NCI-H446 treated with DMSO at 0.1 percent for 48 hours (cell line): ENCODE data around the gene OSBPL2.

ENCODE experiments used
- DNase-seq: peaks from one replicate; lab custom pipeline; 2025; lab: John Stamatoyannopoulos, UW

Gene OSBPL2

DNA sequence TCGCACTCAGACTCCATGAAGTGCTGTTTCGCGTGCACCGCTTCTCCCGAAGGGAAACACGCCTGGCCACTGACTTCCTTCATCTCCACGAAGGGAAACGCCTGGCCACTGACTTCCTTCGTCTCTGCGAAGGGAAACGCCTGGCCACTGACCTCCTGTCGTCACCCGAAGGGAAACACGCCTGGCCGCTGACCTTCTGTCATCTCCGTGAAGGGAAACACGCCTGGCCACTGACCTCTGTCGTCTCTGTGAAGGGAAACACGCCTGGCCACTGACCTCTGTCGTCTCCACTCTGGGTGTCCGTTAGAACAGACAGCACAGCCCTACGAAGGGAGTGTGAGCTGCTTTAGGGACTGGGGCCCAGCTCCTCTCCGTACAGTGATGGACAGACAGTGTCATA is 47.4 kb downstream of the OSBPL2 start:
- DNase-seq = no peak

DNA sequence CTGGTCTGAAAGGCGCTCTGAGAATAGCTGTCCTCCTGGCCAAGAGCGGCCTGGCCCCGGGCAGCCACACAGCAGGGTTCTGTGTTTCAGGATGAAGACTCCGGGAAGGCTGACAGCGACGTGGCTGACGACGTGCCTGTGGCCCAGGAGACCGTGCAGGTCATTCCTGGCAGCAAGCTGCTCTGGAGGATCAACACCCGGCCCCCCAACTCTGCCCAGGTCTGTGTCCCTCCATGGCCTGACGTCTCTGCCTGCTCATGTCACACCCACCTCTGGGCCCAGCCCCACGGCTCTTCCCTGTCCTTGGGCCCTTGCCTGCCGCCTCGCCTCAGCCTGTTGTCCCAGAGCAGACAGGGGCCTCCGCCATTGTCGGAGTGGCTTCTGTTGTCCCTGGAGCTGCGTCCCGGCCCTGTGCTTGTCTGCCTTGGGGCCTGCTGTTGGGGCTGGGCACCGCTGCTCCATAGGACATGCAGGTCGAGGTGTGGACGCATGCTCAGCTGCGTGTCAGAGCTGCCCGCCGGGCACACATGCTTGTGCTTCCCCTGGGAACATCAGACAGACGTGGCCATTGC is 48.3 kb downstream of the OSBPL2 start:
- no peak for DNase-seq

DNA sequence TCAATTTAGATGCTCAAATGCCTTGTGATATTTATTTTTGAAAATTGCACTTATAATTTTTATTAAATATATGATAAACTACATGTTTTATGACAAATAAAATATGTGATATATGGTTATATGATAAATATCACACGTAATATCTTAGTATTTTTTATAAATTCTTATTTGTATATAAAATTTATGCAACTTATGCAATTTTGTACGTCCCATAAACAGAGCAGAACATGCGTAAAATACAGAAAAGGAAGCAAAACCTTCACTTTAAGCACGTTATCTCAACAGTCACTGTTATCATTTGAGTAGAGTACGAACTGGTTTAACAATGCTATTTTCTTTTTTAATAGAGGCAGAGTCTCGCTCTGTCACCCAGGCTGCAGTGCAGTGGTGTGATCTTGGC is 48.8 kb downstream of the OSBPL2 start:
- DNase-seq = no peak

DNA sequence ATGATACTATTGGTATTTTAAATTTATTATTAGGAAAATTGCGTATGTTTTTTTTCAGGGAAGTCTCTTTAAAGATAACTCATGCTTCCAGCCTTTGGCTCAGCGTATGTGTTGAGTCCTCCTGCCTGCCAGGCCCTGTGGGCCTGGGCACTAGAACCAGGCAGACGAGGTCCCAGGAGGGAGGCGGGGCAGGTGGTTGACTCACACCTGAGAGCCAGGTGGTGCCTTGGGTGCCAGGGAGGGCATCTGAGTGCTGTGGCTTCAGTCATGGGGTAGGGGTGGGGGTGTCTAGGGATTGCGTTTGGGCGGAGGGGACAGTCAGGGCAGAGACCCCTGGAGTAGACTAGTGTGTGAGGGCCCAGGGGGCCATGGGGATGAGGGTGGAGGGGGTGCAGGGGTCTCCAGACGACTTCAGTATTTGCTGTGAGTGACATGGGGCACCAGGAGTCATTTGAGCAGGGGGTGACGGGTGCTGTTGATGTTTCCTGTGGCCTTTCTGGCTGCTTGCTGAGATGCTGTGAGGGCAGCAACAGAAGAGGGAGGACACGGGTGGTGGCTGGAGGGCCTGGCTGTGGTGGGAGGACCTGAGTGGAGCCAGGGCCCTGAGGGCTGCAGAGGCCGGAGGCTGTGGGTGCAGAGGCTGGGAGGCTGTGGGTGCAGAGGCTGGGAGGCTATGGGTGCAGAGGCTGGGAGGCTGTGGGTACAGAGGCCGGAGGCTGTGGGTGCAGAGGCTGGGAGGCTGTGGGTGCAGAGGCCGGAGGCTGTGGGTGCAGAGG is 49.6 kb downstream of the OSBPL2 start:
- no peak for DNase-seq

DNA sequence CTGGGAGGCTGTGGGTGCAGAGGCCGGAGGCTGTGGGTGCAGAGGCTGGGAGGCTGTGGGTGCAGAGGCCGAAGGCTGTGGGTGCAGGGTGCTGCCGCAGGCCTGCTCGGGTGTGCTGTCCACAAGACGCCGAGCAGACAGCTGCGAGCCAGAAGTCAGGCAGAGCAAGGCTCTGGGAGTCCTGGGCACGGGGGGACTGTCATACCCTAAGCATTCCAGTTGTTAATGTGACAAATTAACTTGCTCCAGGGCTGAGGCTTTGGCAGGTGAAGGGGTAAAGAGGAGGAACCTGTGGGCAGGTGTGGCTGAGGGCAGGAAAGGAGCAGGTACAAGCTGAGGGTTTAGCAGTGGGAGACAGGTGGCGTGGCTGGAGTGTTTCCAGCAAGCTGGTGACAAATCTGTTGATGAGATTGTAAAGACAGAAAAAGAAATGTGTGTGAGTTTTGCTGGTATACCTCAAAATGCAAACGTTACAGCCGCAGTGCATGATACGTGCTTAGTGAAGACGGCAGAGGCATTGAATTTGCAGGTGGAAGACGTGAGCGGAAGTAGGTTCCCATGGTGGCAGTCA is 50.3 kb downstream of the OSBPL2 start:
- no peak for DNase-seq

DNA sequence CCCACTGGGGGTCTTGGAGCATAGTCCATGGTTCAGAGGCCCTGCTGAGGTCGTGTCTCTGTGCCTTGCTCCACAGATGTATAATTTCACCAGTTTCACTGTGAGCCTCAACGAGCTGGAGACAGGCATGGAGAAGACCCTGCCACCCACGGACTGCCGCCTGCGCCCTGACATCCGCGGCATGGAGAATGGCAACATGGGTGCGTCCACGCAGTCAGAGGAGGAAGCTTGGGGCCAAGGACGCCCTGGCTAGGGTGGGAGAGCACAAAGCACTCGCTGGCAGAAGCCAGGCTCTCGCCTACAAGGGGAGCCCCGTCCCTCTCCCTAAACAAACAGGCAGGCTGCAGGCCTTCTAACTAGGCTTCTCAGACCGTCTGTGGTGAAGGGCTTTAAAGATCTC is 50.8 kb downstream of the OSBPL2 start:
- DNase-seq = no peak

DNA sequence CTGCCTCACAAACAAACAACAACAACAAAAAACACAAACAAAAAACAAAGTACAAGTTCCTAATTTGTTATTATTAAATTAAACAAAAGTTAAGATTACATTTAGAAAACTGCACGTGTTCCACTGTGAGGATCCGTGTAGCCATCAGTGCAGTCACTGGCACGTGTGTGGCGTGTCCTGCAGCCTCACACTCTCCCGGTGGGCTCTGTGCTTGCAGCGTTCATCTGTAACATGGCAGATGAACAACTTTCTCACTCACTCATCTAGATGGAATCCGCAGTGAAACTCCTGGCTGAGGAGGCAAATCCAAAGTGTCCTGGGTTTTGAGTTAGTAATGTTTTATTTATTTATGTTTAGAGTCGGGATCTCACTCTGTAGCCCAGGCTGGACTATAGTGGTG is 51.6 kb downstream of the OSBPL2 start:
- no peak for DNase-seq

DNA sequence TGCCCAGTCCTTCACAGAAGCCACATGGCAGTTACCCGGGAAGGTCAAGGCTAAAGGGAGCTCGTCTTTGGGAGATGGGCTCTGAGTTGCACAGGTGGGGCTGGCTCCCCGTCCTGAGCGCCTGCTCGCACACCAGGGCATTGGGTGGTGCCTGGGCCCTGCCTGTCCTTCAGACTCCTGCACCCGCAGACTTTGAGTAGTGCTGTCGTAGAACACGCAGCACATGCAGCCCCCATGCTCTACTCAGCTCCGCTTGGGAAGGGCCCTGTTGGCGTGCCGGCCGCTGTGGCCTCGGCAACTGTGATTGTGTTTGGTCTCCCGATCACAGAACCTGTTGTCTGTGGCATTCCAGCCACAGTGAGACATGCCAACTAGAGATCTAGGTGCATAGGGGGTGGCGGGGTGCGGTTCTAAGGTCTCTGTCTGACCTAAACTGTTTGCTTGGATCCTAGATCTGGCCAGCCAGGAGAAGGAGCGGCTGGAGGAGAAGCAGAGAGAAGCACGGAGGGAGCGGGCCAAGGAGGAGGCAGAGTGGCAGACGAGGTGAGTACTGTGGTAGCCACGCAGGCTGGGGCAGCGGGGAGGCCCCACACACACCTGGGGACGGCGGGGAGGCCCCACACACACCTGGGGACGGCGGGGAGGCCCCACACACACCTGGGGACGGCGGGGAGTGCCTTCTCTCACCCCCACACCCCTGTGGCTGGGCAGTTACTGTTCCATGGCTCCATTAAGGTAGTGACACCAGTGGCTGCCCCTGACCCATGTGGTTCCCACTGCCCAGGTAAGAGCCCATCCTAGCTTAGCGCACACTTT is 53.1 kb downstream of the OSBPL2 start:
- DNase-seq = no peak

DNA sequence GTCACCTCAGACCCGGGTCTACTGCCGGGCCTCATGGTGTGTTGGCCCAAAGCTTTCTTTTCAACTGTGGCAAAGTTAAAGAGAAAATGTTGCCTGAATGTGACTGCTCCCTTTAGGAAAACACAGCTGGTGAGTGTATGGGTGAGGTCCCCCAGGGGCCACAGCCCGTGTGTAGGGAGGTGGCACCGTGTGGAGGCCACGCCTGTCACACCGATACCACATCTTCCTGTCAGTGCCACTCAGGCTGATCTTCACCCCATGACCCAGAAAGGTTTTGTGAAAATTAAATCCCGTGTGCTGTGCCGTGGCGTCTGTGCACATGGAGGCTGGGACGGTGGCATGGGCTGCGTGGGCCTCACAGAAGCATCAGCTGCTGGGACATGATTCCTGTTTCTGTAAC is 53.8 kb downstream of the OSBPL2 start:
- DNase-seq = no peak

DNA sequence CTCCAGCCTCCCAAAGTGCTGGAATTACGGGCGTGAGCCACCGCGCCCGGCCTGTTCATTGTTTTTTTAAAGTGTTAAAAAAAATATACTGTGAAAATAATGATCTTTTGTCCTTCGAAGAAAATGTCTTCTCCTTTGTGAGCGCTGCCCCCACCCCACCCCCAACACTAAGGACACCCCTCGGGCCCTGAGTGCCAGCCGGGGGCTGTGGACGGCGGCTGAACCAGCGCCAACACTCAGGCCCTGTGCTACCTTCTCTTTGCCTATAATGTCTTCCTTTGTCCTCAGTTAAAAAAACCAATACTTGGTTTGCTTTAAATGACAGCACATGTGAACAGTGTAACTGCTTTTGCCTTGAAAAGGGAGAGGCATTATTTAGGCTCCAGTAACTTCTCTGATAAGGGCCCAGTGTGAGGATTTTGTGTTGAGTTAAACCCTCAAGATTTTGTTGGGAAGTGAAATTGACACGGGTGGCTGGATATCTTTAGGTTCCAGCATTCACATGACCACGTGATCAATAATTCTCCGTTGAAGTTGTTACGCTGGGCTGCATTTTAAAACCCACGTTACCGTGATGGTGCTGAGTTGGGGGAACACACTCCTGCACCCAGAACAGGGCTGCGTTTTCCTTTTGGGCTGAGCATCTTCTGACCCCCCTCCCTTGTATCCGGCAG is 54.9 kb downstream of the OSBPL2 start:
- DNase-seq = no peak

DNA sequence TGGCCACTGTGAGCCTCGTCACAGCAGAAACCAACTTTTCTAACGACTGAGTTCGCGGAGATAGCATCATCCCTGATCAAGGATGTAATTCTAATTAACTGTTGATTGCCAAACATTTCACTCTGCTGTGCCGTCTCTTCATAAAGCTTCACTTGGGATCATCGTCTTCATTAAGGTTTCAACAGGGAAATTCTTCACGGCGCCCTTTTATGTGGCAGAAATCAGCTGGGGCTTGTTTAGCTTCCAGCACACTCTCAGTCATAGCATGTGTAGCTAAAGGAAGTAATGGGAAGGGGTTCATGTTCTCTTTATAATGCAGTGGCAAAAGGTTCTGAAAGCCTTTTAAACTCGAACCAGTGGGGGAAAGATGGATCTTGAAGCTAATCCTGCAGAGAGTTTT is 55.6 kb downstream of the OSBPL2 start:
- no peak for DNase-seq

DNA sequence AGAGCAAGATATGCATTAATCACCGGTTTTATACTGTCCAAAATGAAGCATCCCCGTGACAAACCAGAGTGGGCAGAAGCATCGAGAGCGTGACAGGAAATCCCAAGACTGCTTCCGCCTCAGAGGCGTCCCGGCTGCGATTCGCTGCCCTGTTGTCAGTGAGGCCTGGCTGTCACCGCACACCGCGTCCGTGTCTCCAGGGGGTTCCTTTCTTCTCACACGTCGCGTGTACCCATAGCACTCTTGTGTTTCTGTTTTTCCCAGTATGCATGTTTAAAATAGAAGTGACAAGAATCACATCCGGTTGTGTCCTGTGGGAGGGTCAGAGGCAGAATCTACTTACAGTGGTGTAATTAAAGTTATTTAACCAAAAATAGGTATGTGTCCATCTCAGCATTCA is 56.2 kb downstream of the OSBPL2 start:
- no peak for DNase-seq

DNA sequence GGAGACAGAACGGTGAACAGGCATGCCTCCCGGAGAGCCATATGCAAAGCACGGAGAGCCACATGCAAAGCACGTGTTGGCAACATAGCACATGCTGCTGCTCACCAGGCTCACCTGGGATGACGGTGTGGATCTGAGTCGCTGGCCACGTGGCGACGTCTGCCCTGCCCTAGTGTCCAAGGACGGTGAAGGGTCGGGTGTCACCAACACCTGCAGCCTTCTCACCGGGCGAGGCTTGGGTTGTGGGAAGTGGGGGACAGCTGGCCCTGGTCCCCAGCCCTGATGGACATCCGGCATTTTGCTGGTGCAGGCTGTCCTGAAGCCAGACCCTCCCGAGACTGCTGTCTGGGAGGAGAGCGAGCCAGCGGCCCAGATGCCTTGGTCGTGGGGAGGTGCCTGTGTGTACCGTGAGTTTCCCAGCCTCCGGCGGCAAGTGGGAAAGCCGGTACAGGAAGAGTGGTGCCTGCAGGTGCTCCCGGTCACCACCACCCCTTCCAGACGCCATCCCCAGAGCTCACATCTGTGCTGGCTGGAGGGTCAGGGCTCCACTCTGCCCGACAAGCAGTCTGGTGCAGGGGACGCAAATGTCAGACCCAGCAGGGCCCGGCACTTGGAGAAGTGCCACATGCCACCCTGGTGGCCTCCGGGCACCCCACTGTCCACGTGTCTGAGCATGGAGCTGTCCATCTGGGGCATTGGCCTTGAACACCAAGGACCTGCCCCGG is 58.6 kb downstream of the OSBPL2 start:
- no peak for DNase-seq

DNA sequence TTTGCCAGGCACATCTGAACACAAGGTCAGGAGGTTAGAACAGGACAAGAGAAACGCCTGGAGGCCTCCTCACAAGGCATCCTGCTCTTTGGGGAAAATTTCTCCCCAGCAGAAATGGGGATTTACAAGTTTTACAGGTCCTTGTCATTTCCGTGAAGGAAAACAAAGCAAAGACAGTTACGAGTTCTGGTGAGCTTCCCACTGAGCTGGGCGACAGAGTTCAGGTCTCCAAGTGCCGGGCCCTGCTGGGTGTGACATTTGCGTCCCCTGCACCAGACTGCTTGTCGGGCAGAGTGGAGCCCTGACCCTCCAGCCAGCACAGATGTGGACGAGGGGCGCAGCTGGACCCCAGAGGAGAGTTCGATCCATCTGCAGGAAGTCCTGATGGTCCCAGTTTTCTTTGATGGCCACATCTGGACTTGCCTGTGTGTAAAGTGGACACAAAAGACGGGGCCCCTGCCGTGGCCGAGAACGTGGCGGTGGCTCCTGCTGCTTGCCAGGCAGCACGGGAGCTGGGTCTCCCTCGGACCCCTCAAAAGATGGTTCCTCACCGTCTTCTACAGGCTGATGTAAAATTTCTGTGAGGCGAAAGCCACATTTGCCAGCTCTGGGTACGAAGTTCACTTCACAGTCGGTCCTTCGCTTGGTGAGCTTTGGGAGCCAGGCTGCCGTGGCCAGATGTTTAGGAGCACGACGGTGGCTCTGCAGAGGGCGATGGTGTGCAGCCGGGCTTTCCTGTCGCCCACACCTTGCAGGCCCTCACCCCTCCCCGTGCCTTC is 59.3 kb downstream of the OSBPL2 start:
- no peak for DNase-seq

DNA sequence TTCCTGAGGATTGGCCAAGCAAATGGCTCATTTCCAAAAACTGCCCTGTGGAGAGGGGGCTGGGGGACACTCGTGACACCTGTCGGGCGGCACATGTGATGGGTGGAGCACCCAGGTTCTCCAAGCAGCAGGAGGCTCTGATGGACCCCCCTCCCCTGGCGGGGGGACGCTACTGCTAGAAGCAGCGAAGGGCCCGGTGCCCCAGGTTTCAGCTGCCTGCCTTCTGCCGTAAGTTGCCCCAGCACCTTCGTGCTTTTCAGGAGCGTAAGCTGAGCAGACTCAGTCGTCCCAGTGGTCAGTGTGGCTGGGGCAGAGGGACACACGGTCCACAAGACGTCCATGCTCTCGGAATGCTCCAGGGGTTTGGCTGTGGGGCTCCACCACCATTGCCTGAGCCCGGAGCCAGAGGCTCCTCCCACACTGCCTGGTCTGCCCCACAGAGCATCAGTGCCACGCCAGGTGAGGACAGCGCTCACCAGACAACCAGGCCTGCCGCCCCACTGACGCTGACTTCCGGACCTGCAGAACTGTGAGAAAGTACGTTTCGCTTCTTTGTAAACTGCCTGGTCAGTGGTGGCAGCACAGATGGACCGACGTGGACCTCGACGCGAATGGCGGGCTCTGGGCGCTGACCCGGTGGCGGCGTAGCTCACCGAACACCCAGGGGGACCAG is 60.4 kb downstream of the OSBPL2 start:
- no peak for DNase-seq

DNA sequence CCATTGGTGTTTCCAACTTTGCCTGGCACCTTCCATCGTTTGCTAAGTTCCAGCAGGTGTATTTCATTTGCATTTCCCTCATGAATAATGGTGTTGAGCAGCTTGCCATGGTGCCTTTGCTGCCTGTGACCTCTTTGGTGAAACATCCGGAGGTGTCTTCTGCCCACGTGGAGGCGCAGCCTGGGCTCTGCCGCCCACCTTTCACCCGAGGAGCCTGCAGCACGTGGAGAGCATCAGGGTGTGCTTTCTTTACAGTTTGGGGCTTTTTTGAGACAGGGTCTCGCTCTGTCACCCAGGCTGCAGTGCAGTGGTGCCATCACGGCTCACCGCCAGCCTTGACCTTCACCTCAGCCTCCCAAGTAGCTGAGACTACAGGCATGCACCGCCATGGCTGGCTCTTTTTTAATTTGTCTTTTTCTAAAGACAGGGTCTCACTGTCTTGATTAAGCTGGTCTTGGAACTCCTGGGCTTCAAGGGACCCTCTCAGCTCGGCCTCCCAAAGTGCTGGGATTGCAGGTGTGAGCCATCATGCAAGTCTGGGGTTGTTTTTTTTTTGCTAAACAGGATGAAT is 61.4 kb downstream of the OSBPL2 start:
- DNase-seq = no peak

DNA sequence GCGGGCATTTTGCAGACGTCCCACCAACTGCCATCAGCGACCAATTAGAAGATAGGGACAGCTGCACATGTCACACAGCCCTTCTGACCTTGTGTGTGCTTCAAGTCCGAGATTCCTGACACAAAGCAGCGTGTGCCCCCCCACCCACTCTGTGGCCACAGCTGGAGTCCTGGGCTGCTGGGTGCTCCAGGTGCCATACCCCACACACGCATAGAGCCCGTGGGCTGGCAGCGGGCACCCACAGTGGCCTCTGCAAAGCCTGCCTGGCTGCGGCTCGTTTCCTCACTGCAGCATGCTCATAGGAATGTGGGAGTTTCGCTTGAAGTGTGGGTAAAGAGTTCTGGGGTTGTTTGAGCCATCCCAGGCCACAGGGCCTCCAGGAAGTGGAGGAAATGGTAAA is 62.0 kb downstream of the OSBPL2 start:
- no peak for DNase-seq

DNA sequence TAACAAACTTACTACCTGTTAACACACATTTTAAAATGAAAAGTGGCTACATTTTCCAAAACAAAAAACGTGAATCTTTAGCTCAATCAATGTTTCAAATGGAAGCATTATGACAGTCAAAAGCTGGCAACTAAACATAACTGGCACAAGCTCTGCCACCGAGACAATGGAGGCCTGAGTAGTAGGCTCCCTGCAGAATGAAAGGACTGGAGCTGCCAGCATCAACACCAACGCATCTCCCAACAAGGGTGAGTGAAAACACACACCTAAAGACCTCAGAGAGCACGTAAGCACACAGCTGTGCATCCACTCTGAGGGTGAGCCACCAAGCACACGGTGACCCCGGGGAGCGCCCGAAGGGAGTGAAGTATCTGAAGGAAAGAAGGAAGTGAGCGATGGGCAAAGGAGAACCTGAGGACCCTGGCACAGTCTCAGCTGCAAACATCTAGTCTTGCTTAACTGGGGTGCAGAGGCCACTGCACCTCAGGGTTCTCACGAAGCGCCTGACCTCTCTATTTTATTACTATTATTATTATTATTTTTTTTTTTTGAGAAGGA is 62.9 kb downstream of the OSBPL2 start:
- no peak for DNase-seq

DNA sequence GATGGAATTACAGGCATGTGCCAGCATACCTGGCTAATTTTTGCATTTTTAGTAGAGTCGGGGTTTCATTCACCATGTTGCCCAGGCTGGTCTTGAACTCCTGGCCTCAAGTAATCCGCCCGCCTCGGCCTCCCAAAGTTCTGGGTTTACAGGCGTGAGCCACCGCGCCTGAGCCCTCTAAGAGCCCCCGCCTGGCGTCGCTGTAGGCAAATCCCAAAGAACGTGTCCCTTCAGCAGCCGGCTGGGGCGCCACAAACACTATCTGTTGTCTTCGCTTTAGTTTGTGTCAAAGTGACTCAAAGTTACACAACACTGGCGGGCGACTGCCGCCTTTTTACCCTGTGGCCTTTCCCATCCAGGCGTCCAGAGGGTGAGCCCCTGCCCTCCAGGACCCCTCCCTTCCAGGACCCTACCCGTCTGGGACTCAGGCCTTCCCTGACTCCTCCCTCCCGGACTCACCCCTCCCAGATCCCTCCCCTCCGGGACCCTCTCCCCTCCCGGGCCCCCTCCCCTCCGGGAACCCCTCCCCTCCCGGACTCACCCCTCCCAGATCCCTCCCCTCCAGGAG is 63.5 kb downstream of the OSBPL2 start:
- DNase-seq = peak; percentile 77
